ENCODE measurements around the gene VTA1.
"Not testable (repeated sequence)": the region's sequence is repeated elsewhere in the genome, so short reads cannot be mapped to it uniquely, and the experiment has no call there.

Gene VTA1

GRCh38 chr6:142146828-142147662 is at the start of gene VTA1, which contains the start of gene NMBR:
VTA1 (plus strand) TSS chr6:142147263; CDS start chr6:142147288, 25 bp downstream.
NMBR (minus strand) TSS chr6:142147122; CDS start chr6:142088658, 58,464 bp downstream.
- peak; percentile 97 for DNase-seq

GRCh38 chr6:142104820-142105219 is 42.2 kb upstream of the VTA1 start:
- not testable (repeated sequence) for DNase-seq

GRCh38 chr6:142110820-142111219 is 36.2 kb upstream of the VTA1 start:
- DNase-seq: not testable (repeated sequence)

- peak; percentile 84 for DNase-seq
These were observed 34.5 kb upstream of the VTA1 start for GRCh38 chr6:142112451-142113061.

GRCh38 chr6:142117366-142117765 is 29.7 kb upstream of the VTA1 start:
- DNase-seq: no peak

GRCh38 chr6:142118328-142118727 is 28.7 kb upstream of the VTA1 start:
- DNase-seq: no peak

GRCh38 chr6:142118925-142119324 is 28.1 kb upstream of the VTA1 start:
- no peak for DNase-seq

GRCh38 chr6:142121342-142121741 is 25.7 kb upstream of the VTA1 start:
- no peak for DNase-seq

- no peak for DNase-seq
These were observed 16.2 kb upstream of the VTA1 start for GRCh38 chr6:142130814-142131213.

- no peak for DNase-seq
These were observed 14.4 kb upstream of the VTA1 start, which contains the start of gene GJE1 for GRCh38 chr6:142132625-142133024. GJE1 (plus strand) TSS chr6:142132925; CDS start chr6:142133159, 234 bp downstream.

GRCh38 chr6:142138876-142139275 is 8.2 kb upstream of the VTA1 start:
- DNase-seq: no peak

GRCh38 chr6:142141531-142141930 is 5.5 kb upstream of the VTA1 start:
- not testable (repeated sequence) for DNase-seq

- DNase-seq: no peak
These were observed 5.7 kb downstream of the VTA1 start for GRCh38 chr6:142152746-142153145.

- no peak for DNase-seq
These were observed 6.1 kb downstream of the VTA1 start for GRCh38 chr6:142153196-142153595.

- no peak for DNase-seq
These were observed 7.3 kb downstream of the VTA1 start for GRCh38 chr6:142154336-142154735.

- DNase-seq: no peak
These were observed 8.0 kb downstream of the VTA1 start for GRCh38 chr6:142155091-142155490.

GRCh38 chr6:142155895-142156757 is 9.1 kb downstream of the VTA1 start:
- no peak for DNase-seq

- not testable (repeated sequence) for DNase-seq
These were observed 9.7 kb downstream of the VTA1 start for GRCh38 chr6:142156758-142157068.

- DNase-seq: no peak
These were observed 15.7 kb downstream of the VTA1 start for GRCh38 chr6:142162780-142163179.

- DNase-seq: no peak
These were observed 18.2 kb downstream of the VTA1 start for GRCh38 chr6:142165227-142165626.

GRCh38 chr6:142167071-142167470 is 20.0 kb downstream of the VTA1 start:
- DNase-seq: no peak

- DNase-seq: no peak
These were observed 20.4 kb downstream of the VTA1 start for GRCh38 chr6:142167486-142167885.

- no peak for DNase-seq
These were observed 24.3 kb downstream of the VTA1 start for GRCh38 chr6:142171351-142171750.
